SK-N-SH (cell line): ENCODE results near the gene HNRNPA1.
A peak's percentile ranks its signal among the peaks of the same experiment; 100 is the strongest.

Experiments
- CTCF ChIP-seq: fragments of 200-600 bp; sonication (generic); IDR thresholded peaks from 2 replicates; pipeline ENCODE4 v1.6.1; 2017; ENCODE audit warnings: antibody characterized with exemption, mild to moderate bottlenecking, moderate library complexity
- POLR2AphosphoS5 ChIP-seq: IDR thresholded peaks from 2 replicates; pipeline ENCODE4 v1.6.1; 2012; ENCODE audit warnings: low read depth, low read length
- SMC3 ChIP-seq: IDR thresholded peaks from 2 replicates; pipeline ENCODE4 v1.6.1; 2012; ENCODE audit warnings: low read depth, low read length, improper control_type of control experiment

DNA sequence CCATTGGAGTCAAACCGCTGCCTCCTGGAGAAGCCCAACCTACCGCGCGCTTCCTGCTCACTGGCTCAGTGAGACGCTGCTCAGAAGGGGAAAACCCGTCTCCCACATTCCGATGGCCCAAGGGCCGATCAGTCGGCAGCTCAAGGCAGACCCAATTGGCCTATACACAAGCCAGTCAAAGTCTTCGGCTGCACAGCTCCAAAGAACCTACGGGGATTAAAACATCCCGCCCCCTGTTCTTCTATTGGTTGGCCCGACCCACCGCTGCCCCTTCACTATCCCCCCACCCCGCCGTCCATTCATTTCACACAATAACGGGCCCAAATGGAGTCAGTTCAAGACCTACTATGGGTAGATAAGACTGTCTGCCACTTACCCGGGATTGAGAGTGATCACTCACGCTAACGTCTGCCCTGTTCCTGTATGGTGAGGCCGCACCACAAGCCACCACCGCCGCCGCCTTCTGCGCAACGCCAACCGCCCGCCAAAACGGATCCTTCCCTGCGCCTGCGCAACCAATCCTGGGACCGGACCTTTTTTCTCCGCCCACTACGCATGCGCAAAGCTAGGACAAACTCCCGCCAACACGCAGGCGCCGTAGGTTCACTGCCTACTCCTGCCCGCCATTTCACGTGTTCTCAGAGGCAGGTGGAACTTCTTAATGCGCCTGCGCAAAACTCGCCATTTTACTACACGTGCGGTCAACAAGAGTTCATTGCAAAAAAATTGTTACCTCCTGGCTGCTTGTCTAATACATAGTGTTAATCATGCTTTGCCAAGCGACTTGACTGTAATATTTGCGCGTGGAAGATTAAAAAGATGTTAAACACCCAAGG is 676 bp upstream of the HNRNPA1 start, which contains the start of gene CBX5:
- TF ChIP-seq POLR2AphosphoS5 (peak; percentile 95), SMC3 (no peak), CTCF (no peak)
